GM23248 (cell line): ENCODE data around the gene FAM237A. TPM values are rescaled to one million over a fixed set of nuclear protein-coding genes. Genes with fewer than 3 reads are reported as not detected.
A peak's percentile ranks its signal among the peaks of the same experiment; 100 is the strongest.

ENCODE experiments used
- DNase-seq: peaks from one replicate; pipeline ENCODE4 v3.0.0-alpha.2; 2015
- H2AFZ ChIP-seq: fragments of 200-600 bp; sonication (generic); 2 replicates; pipeline ENCODE4 v1.6.1; 2016; ENCODE audit warnings: antibody characterized with exemption
- H3F3A ChIP-seq: fragments of 200-600 bp; sonication (generic); 2 replicates; pipeline ENCODE4 v1.6.1; 2016; ENCODE audit warnings: mild to moderate bottlenecking, antibody characterized with exemption, mixed run types; ENCODE audit not compliant: insufficient read depth
- H3K27ac ChIP-seq: fragments of 200-600 bp; sonication (generic); 2 replicates; pipeline ENCODE4 v1.5.1; 2016; ENCODE audit warnings: mild to moderate bottlenecking
- H3K27me3 ChIP-seq: fragments of 200-600 bp; sonication (generic); replicated peaks from 2 replicates; pipeline ENCODE4 v1.6.1; 2016; ENCODE audit warnings: mild to moderate bottlenecking; ENCODE audit not compliant: insufficient read depth
- H3K36me3 ChIP-seq: fragments of 200-600 bp; sonication (generic); 2 replicates; pipeline ENCODE4 v1.6.1; 2016; ENCODE audit warnings: low read depth, mild to moderate bottlenecking
- H3K4me1 ChIP-seq: fragments of 200-600 bp; sonication (generic); 2 replicates; pipeline ENCODE4 v1.6.1; 2016; ENCODE audit warnings: mild to moderate bottlenecking; ENCODE audit not compliant: insufficient read depth
- H3K4me2 ChIP-seq: fragments of 200-600 bp; sonication (generic); one replicate; pipeline ENCODE4 v1.6.1; 2016; ENCODE audit warnings: mild to moderate bottlenecking; ENCODE audit not compliant: unreplicated experiment
- H3K4me3 ChIP-seq: fragments of 200-600 bp; sonication (generic); 2 replicates; pipeline ENCODE4 v1.5.1; 2016; ENCODE audit warnings: mild to moderate bottlenecking
- H3K79me2 ChIP-seq: fragments of 200-600 bp; sonication (generic); 2 replicates; pipeline ENCODE4 v1.6.1; 2016; ENCODE audit warnings: mild to moderate bottlenecking; ENCODE audit not compliant: insufficient read depth
- H3K9ac ChIP-seq: fragments of 200-600 bp; sonication (generic); 2 replicates; pipeline ENCODE4 v1.6.1; 2016; ENCODE audit warnings: mild to moderate bottlenecking
- H3K9me2 ChIP-seq: fragments of 200-600 bp; sonication (generic); 2 replicates; pipeline ENCODE4 v1.6.1; 2016; ENCODE audit warnings: mixed run types, mild to moderate bottlenecking, moderate library complexity; ENCODE audit not compliant: insufficient read depth
- H3K9me3 ChIP-seq: fragments of 200-600 bp; sonication (generic); one replicate; pipeline ENCODE4 v1.6.1; 2017; ENCODE audit warnings: low read depth
- H4K20me1 ChIP-seq: fragments of 200-600 bp; sonication (generic); 2 replicates; pipeline ENCODE4 v1.6.0; 2016; ENCODE audit not compliant: insufficient read depth
- EZH2 ChIP-seq: fragments of 200-600 bp; sonication (generic); IDR thresholded peaks from 2 replicates; pipeline ENCODE4 v1.6.1; 2018; ENCODE audit warnings: antibody characterized with exemption, mild to moderate bottlenecking; ENCODE audit not compliant: insufficient read depth, poor library complexity, severe bottlenecking
- EZH2phosphoT487 ChIP-seq: fragments of 200-600 bp; sonication (generic); IDR thresholded peaks from 2 replicates; pipeline ENCODE4 v1.6.1; 2018; ENCODE audit warnings: antibody characterized with exemption, moderate library complexity, mild to moderate bottlenecking, low read depth; ENCODE audit not compliant: insufficient read depth
- WGBS, 2 experiments: methylation state at CpG; one replicate each; pipeline ENCODE4 v1.1.6; 2015 to 2017; ENCODE audit warnings: low lambda C conversion rate in 2 of 2, low coverage in 1 of 2; ENCODE audit errors: missing lambda C conversion rate in 2 of 2; 5-methylcytosine and 5-hydroxymethylcytosine counted together
- in situ Hi-C: fragments of 300-500 bp; cut with MboI; formaldehyde crosslinking; loops from 2 replicates; pipeline ENCODE4 v1.15.0; 2020
- polyA plus RNA-seq: library from polyadenylated mRNA; unstranded; fragments of >200 nt; fragmentation: Nextera tagmentation; extraction: Ambion mirVana; gene quantifications from 2 replicates; pipeline ENCODE4 v1.2.1, GENCODE V29; 2016
- total RNA-seq: library from RNA; depleted of rRNA; stranded (reverse); fragments of >200 nt; shearing (Covaris generic); gene quantifications from 2 replicates; pipeline ENCODE4 v1.2.3, GENCODE V29; 2014; rRNA removed

The FAM237A gene
- total and polyA plus RNA-seq, 2 experiments from 2014 or later: not detected

DNA sequence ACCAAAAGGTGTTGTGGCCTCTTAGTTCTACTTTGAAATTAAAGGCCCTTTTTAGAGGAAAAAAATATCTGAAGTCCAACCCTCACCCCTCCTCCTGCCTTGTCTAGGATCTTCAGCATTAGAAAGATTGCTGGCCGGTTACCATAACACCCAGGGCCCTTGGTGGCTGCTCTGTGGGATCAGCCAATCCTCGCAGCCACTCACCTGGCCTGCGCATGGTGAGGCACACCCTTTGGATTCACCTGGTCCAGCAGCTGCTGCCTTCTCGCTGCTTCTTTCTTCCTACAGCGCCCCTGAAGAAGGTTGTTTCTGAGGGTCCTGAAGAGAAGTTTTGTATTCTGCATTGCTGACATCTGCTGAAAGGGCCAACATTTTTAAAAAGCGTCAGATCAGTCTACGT lies 50.7 kb downstream of the FAM237A start:
- no peak for TF ChIP-seq EZH2phosphoT487
- H3K4me3 ChIP-seq: no peak overlapping the region
- H3K9ac ChIP-seq: no peak overlapping the region
- H3K4me1 ChIP-seq: no peaks in the 10 kb centered on the region
- no peaks in the 10 kb centered on the region for H3K9me3 ChIP-seq
- H3F3A ChIP-seq: no peaks in the 10 kb centered on the region
- H3K4me2 ChIP-seq: no peak overlapping the region
- 51 to 54% methylated on average over 7 of the region's 7 CpGs for WGBS, 2 experiments
- DNase-seq: no peak
- no peaks in the 10 kb centered on the region for H3K9me2 ChIP-seq
- no peak overlapping the region for H3K27ac ChIP-seq
- no peak overlapping the region for H2AFZ ChIP-seq
- in situ Hi-C loops: loop anchor here (25.0 kb wide), 1 partner anchor 794 kb away; no protein-coding TSS in a partner anchor
- H3K27me3 ChIP-seq: no peaks in the 10 kb centered on the region
- H4K20me1 ChIP-seq: no peaks in the 10 kb centered on the region
- H3K36me3 ChIP-seq: no peaks in the 10 kb centered on the region
- H3K79me2 ChIP-seq: no peaks in the 10 kb centered on the region

DNA sequence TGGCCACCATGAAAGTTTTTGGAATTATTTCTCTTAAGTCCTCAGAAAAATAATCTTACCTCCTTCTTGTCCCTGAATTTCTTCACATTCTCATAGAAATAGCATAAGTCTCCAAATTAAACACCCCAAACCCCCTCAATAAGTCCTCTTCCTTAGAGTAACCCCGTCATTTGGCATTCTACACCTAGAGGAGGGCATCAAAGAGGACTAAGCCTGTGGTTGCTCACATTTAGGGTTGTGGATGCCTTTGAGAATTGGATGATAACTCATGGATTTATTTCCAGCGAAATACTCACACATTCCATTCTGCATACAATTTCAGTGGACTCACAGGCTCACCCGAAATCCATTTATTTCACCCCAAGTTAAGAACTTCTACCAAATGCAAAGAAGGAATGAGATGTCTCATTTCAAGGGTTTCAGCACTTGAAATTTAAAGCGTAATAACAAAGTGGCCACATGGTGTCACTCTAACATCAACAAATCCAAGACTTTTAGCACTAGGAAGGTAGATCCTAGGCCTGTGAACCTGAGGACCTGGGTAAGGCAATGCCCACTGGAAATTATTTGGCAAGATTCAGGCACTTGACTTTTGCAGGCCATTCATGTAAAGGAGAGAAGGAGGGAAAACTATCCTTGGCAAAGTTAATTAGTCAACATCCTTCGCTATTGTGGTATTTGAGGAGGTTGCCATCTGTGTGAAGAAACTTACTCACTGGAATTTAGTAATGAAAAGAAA lies 51.3 kb downstream of the FAM237A start:
- H2AFZ ChIP-seq: no peak overlapping the region
- no peaks in the 10 kb centered on the region for H3K27me3 ChIP-seq
- H4K20me1 ChIP-seq: no peaks in the 10 kb centered on the region
- TF ChIP-seq EZH2phosphoT487 (no peak), EZH2 (no peak)
- no peaks in the 10 kb centered on the region for H3K79me2 ChIP-seq
- no peak overlapping the region for H3K9ac ChIP-seq
- no peak overlapping the region for H3K27ac ChIP-seq
- H3K36me3 ChIP-seq: no peaks in the 10 kb centered on the region
- WGBS, 2 experiments: 18 to 19% methylated on average over 5 of the region's 5 CpGs
- H3K4me1 ChIP-seq: no peaks in the 10 kb centered on the region
- no peaks in the 10 kb centered on the region for H3K9me3 ChIP-seq
- no peaks in the 10 kb centered on the region for H3K9me2 ChIP-seq
- DNase-seq: peak; percentile 67
- H3K4me2 ChIP-seq: no peak overlapping the region
- no peak overlapping the region for H3K4me3 ChIP-seq
- in situ Hi-C loops: loop anchor here (25.0 kb wide), 1 partner anchor 794 kb away; no protein-coding TSS in a partner anchor
- H3F3A ChIP-seq: no peaks in the 10 kb centered on the region

DNA sequence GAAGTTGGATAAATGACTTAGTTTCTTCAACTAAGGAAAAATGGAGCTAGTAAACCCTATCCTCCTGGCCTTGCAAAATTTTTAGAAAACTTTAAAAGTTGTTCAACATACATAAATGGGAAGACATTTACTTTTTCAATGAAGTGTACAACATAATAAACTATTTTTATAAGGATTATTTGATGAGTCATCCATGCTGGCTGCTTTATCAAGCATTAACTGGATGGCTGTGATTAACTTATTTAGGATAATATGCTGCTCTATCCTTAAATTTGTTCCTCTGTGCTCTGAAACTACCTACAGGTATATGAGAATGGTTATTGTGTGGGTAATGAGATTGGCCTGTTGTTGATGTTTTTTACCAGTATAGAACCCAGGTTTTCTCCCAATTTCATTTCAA lies 54.6 kb downstream of the FAM237A start:
- peak; percentile 25 for DNase-seq
- Histone ChIP-seq H3K9me2 (no peaks in the 10 kb centered on the region), H3K79me2 (no peaks in the 10 kb centered on the region), H3K9ac (no peak overlapping the region), H3K27ac (no peak overlapping the region), H3K4me2 (no peak overlapping the region), H3K4me3 (no peak overlapping the region), H3K9me3 (no peaks in the 10 kb centered on the region), H2AFZ (no peak overlapping the region), H3K27me3 (no peaks in the 10 kb centered on the region), H4K20me1 (no peaks in the 10 kb centered on the region), H3K4me1 (peaks cover 4% of the 10 kb centered on the region; the same call in 1 of the 2 replicates), H3F3A (no peaks in the 10 kb centered on the region), H3K36me3 (no peaks in the 10 kb centered on the region)
- in situ Hi-C loops: loop anchor here (25.0 kb wide), 1 partner anchor 790 kb away; no protein-coding TSS in a partner anchor
- no peak for TF ChIP-seq EZH2
- no peak for TF ChIP-seq EZH2phosphoT487

DNA sequence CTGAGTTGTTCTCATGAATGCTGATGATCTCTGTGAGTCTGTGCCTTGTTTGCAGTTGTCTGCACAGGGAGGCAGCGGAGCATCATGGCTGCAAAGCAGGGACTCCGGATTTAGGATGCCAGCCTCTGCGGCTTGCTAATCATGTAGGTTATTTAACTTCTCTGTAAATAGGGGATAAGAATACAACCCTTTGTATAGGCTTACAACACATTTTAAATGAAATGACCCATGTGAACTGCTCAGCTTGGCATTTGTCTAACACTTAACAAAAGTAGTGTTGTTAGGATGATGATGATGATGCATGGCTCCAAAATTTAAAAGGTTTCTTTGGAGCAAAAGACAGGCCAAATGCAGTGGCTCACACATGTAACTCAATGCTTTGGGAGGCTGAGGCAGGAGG lies 56.5 kb downstream of the FAM237A start:
- Histone ChIP-seq H3F3A (no peaks in the 10 kb centered on the region), H3K27me3 (no peaks in the 10 kb centered on the region; the same call in 1 of the 2 replicates), H3K4me1 (peaks cover 4% of the 10 kb centered on the region; the same call in 1 of the 2 replicates), H3K9ac (no peak overlapping the region), H2AFZ (no peak overlapping the region), H4K20me1 (no peaks in the 10 kb centered on the region), H3K4me3 (no peak overlapping the region), H3K9me2 (no peaks in the 10 kb centered on the region), H3K36me3 (no peaks in the 10 kb centered on the region), H3K27ac (no peak overlapping the region), H3K79me2 (no peaks in the 10 kb centered on the region), H3K9me3 (no peaks in the 10 kb centered on the region), H3K4me2 (no peak overlapping the region)
- no peak for DNase-seq
- in situ Hi-C loops: loop anchor here (25.0 kb wide), 1 partner anchor 788 kb away; no protein-coding TSS in a partner anchor
- 68 to 71% methylated on average over 3 of the region's 3 CpGs for WGBS, 2 experiments
- no peak for TF ChIP-seq EZH2phosphoT487
- TF ChIP-seq EZH2: no peak

Other genes with a start within 250 kb of the FAM237A start
- 3.5 and 4.4 TPM in 2 replicates for gene ADAM23, start 199.0 kb upstream of the FAM237A start, total RNA-seq
- gene ADAM23, start 199.0 kb upstream of the FAM237A start, polyA plus RNA-seq: 1.7 and 1.8 TPM in 2 replicates
- gene DYTN, start 75.9 kb downstream of the FAM237A start, total RNA-seq: not detected in 2 replicates
- gene DYTN, start 75.9 kb downstream of the FAM237A start, polyA plus RNA-seq: not detected in 2 replicates
- gene MDH1B, start 122.8 kb downstream of the FAM237A start, total RNA-seq: 0.25 and 0.54 TPM in 2 replicates
- gene MDH1B, start 122.8 kb downstream of the FAM237A start, polyA plus RNA-seq: 0.70 and 0.80 TPM in 2 replicates
- 27.2 and 38.4 TPM in 2 replicates for gene FASTKD2, start 123.1 kb downstream of the FAM237A start, total RNA-seq
- gene FASTKD2, start 123.1 kb downstream of the FAM237A start, polyA plus RNA-seq: 28.3 and 29.3 TPM in 2 replicates